Middle frontal gyrus (tissue), 1 donor: Measurements from ENCODE around the gene TMEM38B.

ENCODE experiments used
- DNase-seq: peaks from one replicate; pipeline ENCODE4 v3.0.0-alpha.2; 2015; ENCODE audit warnings: low spot score; ENCODE audit errors: extremely low spot score

The TMEM38B gene, protein sequence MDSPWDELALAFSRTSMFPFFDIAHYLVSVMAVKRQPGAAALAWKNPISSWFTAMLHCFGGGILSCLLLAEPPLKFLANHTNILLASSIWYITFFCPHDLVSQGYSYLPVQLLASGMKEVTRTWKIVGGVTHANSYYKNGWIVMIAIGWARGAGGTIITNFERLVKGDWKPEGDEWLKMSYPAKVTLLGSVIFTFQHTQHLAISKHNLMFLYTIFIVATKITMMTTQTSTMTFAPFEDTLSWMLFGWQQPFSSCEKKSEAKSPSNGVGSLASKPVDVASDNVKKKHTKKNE

DNA sequence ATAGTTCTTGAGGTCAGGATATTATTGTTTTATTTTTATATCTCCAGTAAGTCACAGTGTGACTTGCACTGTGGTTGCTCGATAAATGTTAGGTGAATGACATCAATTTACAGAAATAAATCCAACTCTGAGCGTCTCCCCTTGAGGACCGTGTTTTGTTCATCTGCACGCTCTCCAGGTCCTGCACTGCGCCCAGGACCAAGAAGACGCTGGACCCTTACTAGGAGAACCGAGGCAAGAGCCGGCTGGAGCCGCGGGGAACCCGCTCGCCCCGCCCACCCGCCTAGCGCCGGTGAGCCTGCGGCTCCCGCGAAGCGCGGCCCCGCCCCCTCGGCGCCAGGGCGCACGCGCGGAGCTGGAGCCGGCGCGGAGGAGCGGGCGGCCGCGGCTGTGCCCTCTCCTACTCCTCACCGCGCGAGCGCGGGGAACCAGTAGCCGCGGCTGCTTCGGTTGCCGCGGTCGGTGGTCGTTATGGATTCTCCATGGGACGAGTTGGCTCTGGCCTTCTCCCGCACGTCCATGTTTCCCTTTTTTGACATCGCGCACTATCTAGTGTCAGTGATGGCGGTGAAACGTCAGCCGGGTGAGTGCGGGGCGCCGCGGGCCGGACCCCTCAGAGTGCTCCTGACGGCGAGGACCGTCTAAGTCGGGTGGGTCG is at the start of gene TMEM38B:
Gene TMEM38B, plus strand, starts transcription at position 352 of the 658 bp plus-strand sequence. Its CDS starts 120 bp downstream, at position 472.
- peak; percentile 64 for DNase-seq

DNA sequence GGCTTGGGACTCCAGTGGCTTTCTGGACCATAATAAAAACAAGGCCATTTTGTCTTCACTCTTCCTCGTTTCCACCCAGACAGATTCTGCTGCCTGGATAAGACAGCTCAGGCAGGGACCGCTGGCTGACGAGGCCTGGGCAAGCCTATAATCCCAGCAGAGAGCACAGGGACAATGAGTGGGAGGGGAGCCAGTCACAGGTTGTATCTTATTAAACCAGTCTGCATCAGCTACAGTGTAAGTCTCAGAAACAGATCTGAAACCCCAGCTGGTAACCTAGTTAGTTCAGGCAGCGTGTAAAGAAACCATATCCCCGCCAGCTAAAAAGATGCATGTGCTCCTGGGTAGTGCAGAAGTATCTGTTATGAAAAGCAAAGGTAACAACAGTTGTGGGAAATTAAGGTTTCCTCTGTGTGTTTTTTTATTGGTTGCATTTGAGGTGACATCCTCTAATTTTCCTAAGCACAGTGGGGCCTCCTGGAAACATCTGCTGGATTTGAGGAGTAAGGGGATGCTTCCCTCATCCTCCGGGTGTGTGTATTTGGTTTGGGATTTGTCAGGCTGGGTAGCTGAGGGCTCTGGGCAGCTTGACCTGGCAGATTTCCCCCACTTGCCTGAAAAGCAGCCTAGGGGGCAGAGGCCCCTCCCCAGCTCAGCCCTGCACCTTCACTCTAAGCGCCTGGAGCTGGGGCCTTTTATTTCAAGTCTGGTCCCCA is 47.3 kb upstream of the TMEM38B start:
- DNase-seq: no peak

DNA sequence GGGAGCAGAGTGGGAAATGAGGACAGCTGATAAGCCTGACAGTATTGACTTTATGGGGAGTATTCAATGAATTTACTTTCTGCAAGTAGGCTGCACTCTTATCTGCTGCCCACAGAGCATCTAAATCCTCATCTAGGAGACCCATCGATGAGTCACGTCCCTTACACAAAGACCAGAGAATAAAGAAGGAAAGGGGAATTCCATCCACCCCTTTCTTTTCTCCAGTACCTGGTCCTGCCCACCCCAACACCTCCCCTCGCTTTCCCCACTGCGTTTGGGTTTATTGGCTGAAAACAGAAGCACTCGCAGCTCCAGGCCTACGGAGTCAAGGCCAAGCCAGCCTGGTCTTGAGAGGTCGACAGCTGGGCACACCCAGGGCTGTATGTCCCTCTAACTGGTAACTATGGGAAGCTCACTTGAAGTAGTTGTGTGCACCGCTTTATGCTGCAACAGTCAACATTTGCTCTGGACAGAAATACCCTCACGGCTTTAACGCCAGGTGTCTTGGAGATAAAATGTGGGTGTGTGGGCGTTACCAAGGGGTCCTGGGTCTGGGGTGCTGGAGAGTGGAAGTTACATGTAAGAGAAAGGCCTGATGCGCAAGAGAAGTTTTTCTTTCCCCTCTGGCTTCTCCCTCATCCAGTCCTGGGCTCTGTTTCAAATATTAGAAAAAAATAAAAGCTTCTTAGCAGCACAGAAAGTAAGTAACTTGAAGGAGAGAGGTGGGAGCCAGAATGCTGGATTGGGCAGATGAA is 46.6 kb upstream of the TMEM38B start:
- no peak for DNase-seq

DNA sequence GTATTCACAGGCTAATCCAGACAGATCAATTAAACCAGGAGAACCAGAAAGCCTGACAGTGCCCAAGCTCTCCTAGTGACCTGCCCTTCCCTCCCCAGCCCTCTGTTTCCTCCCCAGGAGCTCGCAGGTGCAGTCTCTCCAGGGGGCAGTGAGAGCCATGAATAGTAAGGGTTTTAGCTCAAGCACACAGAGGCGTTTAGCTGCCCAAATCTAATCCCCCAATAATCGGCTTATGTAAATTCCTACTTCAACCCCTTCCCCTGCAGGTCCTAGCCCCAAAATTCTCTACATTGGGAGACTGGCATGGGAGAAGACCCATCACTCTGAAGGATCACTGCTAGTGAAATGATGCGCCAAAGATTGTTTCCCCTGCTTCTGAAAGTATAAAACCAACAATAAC is 42.5 kb upstream of the TMEM38B start:
- DNase-seq: no peak

DNA sequence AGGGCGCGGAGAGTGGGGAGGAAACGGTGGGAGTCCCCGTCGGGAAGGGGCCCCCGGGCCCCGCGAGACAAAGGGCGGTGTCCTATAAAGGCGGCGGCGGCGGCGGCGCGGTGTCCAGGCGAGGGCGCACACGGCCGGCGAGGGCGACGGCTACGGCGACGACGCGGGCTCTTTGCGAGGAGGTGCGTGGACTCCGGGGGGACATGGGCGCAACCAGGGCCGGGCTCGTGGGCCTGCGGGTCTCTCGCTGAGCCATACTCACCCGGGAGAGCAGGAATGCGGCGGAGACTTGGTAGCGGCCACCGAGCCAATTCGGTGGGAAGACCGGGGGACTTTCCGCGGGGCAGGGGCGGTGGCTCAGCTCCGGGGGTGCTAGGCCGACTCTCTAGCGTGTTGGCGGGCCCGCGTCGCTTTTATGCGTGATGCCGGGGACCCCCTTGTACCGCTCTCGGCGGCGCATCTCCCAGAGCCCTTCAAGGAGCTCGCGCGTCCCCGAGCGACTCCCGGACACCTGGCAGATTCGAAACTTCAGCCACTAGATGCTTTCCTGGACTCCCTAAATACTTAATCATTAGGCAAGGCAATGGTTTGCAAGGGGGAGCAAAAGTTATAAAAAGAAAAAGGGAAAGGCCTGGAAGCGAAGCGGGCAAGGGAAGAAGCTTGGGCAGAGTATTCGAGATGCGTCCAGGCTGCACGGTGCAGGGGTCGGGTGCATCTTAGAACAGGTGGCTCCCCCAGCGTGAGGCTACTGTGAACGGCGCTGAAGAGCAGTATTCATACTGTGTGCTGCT is 38.0 kb upstream of the TMEM38B start:
- DNase-seq: no peak

DNA sequence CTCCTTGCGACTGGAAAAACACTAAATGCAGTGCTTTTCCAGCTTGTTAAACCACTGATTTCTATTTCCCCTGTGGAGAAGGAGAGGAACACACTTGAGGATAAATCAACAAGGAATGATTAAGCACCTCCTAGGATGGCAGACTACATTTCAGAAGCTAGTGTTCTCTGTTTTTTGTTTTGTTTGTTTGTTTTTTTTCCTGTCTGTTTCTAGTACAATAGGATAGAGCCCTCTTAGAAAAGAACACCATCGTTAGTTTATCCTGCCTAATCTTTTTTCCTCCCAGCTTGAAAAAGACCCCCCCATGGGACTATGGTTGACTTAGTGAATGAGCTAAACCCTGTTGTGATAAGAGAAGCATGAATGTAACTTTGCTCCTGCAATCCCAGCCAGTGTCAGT is 36.0 kb upstream of the TMEM38B start:
- no peak for DNase-seq

DNA sequence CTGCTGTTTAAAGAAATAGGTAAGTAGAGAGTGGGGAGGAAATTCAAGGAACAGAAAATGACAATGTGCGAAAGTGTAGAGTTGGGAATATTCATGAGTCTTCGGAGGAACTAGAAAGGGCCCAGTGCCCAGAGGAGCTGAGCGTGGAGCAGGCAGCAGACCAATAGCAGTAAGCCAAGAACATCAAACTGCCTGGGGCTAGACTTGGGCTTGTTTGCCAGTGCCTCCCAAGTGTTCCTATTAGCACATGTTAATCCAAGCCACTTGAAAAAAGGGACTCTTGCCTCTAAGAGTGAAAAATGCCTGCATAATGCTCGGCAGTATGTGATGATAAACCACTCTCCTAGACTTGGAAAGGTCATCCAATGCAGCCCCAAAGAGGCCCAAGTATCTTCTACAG is 33.3 kb upstream of the TMEM38B start:
- DNase-seq: no peak

DNA sequence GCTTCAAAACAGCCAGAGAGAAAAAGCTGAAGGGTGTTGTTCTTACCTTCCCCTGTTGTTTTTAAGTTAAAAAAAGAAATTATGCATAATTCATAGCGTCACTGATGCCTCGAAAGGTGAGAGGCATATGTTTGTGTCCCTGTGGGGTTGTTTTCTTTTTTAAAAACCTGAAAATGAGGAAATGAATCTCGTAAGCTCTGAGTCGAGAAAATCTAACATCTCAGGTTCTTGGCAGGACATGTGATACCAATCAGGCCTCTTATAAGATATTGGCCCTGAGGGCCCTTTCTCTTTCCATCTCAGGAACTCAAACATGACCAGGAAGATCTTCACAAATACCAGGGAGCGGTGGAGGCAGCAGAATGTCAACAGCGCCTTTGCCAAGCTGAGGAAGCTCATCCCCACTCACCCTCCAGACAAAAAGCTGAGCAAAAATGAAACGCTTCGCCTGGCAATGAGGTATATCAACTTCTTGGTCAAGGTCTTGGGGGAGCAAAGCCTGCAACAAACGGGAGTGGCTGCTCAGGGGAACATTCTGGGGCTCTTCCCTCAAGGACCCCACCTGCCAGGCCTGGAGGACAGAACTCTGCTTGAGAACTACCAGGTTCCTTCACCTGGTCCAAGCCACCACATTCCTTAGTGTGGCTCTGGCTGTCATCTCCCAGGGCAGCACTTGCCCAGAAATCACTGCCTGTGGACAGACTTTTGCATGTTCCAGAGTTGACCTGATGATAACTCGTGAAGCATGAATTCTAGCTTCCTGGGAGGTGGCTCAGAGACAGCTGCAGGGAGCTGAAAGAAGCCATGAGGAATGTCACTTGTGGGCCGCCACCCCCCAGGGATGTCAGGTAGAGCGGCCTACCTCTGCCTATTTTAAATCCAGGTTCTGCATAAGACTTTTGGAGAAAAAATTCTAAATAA is 31.9 kb upstream of the TMEM38B start, which contains the start of gene TAL2:
Gene TAL2, plus strand, starts transcription at position 274 of the 921 bp plus-strand sequence. Its CDS starts 40 bp downstream, at position 314.
- DNase-seq: no peak

DNA sequence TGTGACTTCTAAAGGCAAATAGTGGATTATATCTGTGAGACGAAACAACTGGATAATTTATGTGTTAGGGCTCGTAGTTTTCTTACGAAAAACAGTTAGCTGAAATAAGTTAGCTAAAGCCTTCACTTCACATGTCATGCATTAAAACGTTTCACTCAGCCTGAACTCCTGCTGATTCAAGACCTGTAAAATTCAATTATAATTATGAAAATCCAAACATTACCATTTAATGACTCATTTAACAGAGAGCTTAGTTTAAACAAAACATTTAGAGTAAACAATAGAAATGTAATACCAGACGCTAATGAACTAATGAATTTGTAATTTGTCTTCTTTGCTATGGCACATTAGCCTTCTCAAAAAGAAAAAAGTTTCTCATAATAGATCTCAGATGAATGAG is 30.4 kb upstream of the TMEM38B start:
- no peak for DNase-seq

DNA sequence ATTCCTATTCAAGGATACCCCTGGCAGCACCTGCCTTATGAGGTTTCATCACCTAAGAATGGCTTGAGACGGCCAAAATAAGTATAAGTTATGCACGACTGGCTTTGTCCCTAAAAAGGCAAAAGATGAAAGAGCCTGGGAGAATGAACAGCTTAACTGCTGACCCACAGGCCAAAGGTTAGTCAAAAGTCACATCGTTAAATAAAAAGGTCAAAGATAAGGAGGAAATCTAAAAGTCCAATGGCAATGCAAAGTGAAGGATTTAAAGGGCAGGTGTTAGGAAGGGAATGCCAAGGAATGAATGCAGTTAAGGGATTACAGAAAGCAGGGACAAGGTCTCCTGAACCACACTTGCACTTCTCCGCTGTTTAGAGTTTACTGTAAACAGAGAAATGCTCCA is 26.5 kb upstream of the TMEM38B start:
- DNase-seq: no peak

DNA sequence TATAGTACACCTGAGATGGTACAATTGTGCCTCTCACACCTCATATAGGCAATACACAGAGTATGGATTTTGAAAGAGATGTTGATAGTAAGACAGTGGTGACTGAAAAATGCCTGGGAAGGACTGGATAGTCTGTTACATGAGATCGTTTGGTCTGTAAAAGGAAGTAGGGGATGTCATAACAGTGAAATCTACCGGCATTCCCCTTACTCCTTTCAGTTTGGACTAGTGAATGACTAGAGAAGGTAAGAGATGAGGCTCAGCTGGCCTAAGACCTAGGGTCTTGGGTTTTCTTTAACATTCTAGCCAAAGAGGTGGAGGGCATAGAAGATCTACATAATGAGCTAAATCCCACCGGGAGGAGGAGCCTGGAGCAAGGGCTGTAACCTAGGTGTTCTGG is 24.0 kb upstream of the TMEM38B start:
- DNase-seq: no peak

DNA sequence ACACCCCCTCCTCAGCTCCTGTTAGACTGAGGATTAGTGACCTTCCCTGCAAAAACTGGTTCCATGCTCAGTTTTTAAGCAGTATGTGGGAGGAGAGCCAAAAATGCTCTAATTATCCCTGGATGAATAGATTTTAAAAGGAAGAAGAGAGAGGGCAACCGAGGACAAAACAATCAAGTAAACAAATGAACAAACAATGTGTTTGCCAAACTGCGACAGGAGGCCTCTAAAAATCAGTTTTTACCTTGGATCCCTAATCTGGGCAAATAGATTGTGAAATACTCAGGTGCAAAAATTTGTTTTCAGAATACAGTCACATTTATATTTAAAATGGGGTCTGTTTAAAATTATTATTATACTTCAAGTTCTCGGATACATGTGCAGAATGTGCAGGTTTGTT is 23.6 kb upstream of the TMEM38B start:
- DNase-seq: no peak

DNA sequence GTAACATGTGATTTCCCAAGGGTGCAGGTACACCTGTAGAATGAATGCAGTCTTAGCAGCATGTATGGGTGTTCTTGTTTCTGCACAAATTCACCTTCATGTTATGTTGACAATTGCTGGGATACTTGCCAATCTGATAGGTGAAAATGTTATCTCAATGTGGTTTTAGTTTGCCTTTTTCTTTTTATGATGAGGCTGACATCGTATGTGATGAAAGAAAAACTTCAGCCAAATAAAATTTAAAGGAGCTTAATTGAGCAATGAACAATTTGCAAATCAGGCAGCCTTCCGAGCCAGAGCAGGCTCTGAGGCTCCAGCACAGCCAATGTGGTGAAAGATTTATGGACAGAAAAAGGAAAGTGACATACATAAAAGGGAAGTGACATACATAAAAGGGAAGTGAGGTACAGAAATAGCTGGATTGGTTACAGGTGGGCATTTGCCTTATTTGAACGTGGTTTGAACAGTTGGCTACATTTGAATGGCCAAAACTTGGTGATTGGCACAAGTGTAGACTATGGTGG is 21.6 kb upstream of the TMEM38B start:
- DNase-seq: no peak

DNA sequence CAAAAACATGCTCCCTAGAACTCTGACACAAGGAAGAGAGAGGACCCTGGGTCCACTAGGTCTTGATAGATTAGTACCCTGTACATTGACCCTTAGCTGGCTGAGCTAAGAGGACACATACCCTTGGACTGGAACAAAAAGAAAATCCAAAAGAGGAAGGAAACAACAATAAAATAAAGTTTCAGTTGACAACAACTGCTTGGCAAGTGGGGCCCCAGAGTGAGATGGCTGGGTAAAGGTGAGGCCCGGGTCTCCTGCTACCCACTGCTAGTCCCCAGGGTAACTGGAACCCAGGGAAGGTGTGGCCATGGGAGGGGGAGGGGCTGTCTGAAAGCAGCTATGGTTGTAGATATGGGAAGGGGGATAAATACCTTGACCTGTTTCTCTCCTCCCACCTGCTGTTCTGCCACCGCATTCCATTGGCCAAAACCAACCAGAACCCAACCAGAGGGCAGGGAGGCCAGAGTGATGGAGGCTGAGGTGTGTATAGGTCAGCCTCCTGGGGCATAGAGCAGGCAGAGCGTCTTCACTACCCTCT is 20.4 kb upstream of the TMEM38B start:
- DNase-seq: no peak

DNA sequence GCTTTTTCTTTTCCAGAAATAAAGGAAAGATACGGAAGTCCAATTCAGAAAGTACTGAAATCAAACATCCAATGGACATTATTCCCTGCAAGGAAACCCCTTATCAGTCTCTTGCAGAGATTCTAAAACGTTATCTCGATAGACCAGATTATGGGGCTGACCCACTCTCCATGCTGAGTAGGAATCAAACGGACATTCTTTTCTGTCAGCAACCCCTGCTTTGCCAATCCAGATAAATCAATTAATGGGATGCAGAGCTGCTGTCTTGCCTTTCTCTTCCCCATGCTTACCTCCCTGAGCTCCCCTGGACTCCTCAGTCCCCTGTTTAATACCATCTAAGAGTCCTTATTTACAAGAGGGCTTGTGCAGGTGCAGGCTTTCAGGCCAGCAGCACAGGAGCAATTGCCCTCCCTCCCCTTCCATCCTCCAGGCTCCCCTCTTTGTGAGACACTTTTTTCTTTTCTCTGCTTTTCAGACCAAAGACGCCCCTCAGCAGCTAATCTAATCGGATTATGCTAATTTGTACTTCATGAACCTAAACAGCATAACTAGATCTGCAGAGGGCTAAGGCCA is 17.9 kb upstream of the TMEM38B start:
- DNase-seq: no peak

DNA sequence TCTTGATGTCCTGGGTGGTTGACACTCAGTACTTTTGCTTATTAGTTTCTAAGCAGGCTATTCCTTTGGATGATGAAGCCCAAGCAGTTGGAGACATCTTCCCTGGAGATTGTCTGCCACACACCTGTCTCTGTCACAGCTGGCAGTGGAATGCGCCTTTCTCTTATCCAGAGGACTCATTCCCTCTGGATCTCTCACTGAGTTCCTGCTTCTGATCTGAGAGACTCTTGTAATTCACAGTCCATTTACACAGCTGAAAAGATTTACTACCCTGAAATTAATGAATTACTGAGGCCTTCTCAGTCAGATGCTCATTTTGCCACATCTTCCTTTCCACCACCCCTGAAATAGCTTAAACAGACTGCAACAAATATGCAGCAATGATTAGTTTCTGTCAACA is 16.2 kb upstream of the TMEM38B start:
- DNase-seq: no peak

DNA sequence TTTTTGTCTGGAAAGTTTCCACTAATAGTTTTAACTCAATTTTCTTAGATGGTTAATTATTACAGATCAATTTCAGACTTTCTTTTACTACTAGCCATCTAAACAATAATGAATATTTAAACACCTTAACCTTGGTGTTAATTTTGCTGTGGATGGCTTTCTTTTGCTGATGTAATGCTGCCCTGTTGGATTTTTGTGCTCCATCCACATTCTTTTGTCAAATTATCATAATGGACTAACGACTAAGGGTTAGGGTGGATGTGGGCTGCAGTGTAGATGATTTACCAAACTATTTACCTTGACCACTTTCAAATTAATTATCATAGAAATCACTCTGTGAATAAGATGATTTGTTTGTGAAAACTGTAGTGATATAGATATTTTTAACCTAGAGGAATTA is 15.6 kb upstream of the TMEM38B start:
- no peak for DNase-seq

DNA sequence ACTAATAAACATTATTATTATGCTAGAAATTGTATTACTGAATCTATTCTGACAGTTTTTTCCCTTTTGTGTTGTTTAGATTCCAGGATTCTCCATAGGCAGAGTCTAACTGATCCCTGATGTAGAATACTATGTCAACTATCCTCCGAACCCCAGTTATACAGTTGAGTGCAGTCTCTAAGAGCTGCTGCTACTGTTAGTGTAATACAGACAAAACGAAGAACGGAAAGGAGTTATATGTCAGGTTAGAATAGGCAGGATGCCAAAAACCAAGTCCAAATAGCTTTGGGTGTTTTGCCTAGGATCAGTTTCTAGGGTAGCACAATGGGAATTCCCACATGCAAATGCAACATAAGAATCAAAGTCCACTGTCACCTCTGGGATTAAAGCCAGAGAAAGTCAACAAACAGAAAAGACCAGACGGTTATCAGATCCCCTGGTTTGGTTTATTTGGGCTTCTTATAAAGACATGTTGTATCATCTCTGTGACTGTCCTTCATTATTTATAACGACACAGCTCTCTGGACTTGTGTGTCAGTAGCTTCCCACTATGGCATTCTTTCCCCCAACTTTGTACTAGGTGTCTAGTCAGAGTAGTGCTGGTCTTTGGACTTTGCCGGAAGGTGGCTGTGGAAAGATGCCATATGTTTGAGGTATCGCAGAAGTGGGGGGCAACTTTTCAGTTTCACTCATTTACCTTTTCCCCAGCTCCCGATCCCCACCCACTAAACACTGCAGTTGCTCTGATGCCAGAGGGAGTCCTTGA is 14.9 kb upstream of the TMEM38B start:
- no peak for DNase-seq
